Mesendoderm (in vitro differentiated cells): ENCODE results near the gene ARHGEF38.

Experiments
- DNase-seq: peaks from one replicate; pipeline ENCODE4 v3.0.0; 2013
- H2AK5ac ChIP-seq: 2 replicates; pipeline ENCODE4 v1.6.1; 2013; ENCODE audit warnings: low read length, inconsistent platforms
- H2BK120ac ChIP-seq: 2 replicates; pipeline ENCODE4 v1.6.1; 2013; ENCODE audit warnings: low read depth, mild to moderate bottlenecking, low read length, moderate library complexity, mixed read lengths
- H2BK15ac ChIP-seq: replicated peaks from 2 replicates; pipeline ENCODE4 v1.6.1; 2013; ENCODE audit warnings: low read depth, mild to moderate bottlenecking, moderate library complexity
- H2BK5ac ChIP-seq: 2 replicates; pipeline ENCODE4 v1.6.1; 2013; ENCODE audit warnings: low read length, inconsistent platforms
- H3K18ac ChIP-seq: 2 replicates; pipeline ENCODE4 v1.6.1; 2013; ENCODE audit warnings: mild to moderate bottlenecking, low read length, mixed read lengths
- H3K23ac ChIP-seq: one replicate; pipeline ENCODE4 v1.6.1; 2013; ENCODE audit warnings: low read length
- H3K27ac ChIP-seq: 2 replicates; pipeline ENCODE4 v1.5.1; 2013; ENCODE audit warnings: low read depth, mild to moderate bottlenecking, inconsistent platforms, low read length, moderate library complexity
- H3K27me3 ChIP-seq: 2 replicates; pipeline ENCODE4 v1.6.1; 2013; ENCODE audit warnings: low read length, control low read depth, mild to moderate bottlenecking, inconsistent platforms; ENCODE audit not compliant: insufficient read depth, poor library complexity
- H3K36me3 ChIP-seq: 2 replicates; pipeline ENCODE4 v1.6.1; 2013; ENCODE audit warnings: low read length, inconsistent platforms; ENCODE audit not compliant: control insufficient read depth, insufficient read depth
- H3K4ac ChIP-seq: one replicate; pipeline ENCODE4 v1.6.1; 2013; ENCODE audit warnings: low read depth, mild to moderate bottlenecking, low read length, moderate library complexity
- H3K4me1 ChIP-seq: 2 replicates; pipeline ENCODE4 v1.6.1; 2013; ENCODE audit warnings: low read depth, low read length, inconsistent platforms; ENCODE audit not compliant: control insufficient read depth
- H3K4me2 ChIP-seq: 2 replicates; pipeline ENCODE4 v1.6.1; 2013; ENCODE audit warnings: low read length
- H3K4me3 ChIP-seq: 2 replicates; pipeline ENCODE4 v1.5.1; 2013; ENCODE audit warnings: mild to moderate bottlenecking, low read length
- H3K56ac ChIP-seq: one replicate; pipeline ENCODE4 v1.6.1; 2013; ENCODE audit warnings: low read length
- H3K79me1 ChIP-seq: 2 replicates; pipeline ENCODE4 v1.6.1; 2013; ENCODE audit warnings: low read length, inconsistent platforms
- H3K79me2 ChIP-seq: 2 replicates; pipeline ENCODE4 v1.6.1; 2013; ENCODE audit warnings: mild to moderate bottlenecking, low read length; ENCODE audit not compliant: control insufficient read depth, insufficient read depth
- H3K9ac ChIP-seq: 2 replicates; pipeline ENCODE4 v1.6.1; 2013; ENCODE audit warnings: low read length, inconsistent platforms
- H4K5ac ChIP-seq: one replicate; pipeline ENCODE4 v1.6.1; 2013; ENCODE audit warnings: low read length
- H4K8ac ChIP-seq: one replicate; pipeline ENCODE4 v1.6.1; 2013; ENCODE audit warnings: low read depth, mild to moderate bottlenecking, control low read depth, low read length, moderate library complexity
- WGBS: extraction: QIAGEN DNeasy Blood & Tissue Kit; methylation state at CpG from one replicate; pipeline ENCODE4 v1.1.7; 2013; ENCODE audit warnings: low lambda C conversion rate, missing lambda C conversion rate; ENCODE audit not compliant: insufficient coverage; ENCODE audit errors: extremely low coverage; 5-methylcytosine and 5-hydroxymethylcytosine counted together

Gene ARHGEF38

GRCh38 chr4:105596684-105597083 is 44.3 kb downstream of the ARHGEF38 start:
- H3K56ac ChIP-seq, result no peak overlapping the region
- H3K4me1 ChIP-seq, result no peaks in the 10 kb centered on the region
- H2BK15ac ChIP-seq, result no peak overlapping the region
- no peak overlapping the region for H3K4ac ChIP-seq
- no peaks in the 10 kb centered on the region for H3K27me3 ChIP-seq
- H2BK120ac ChIP-seq, result no peak overlapping the region
- WGBS, result no CpG with 5 or more reads among the region's 6 CpGs
- H4K8ac ChIP-seq, result no peak overlapping the region
- H3K27ac ChIP-seq, result no peak overlapping the region
- H3K4me3 ChIP-seq, result no peak overlapping the region
- H3K23ac ChIP-seq, result no peak overlapping the region
- no peaks in the 10 kb centered on the region for H3K79me1 ChIP-seq
- H3K9ac ChIP-seq, result no peak overlapping the region
- no peak overlapping the region for H3K4me2 ChIP-seq
- no peaks in the 10 kb centered on the region for H3K36me3 ChIP-seq
- no peak overlapping the region for H2AK5ac ChIP-seq
- DNase-seq, result peak; percentile 20
- no peak overlapping the region for H2BK5ac ChIP-seq
- no peaks in the 10 kb centered on the region for H3K79me2 ChIP-seq
- H4K5ac ChIP-seq, result no peak overlapping the region
- H3K18ac ChIP-seq, result no peak overlapping the region

DNA sequence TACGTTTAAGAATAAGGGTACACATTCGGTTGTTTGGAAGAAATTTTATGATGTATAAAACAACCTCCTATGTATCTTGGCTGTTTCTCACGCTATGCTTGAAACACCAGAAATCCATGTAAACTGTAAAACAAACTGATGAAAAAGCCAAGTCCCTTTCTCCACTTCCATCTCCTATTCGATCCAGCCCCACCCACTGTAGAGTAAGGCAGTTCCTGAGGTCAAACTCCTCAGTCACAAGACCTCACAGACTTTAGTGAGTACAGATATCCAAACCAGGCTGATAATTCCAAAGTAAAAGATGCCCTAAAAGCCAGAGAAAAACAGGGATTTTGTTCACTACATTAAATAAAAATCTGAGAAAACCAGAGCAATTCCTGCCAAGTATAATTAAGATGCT is 45.6 kb downstream of the ARHGEF38 start:
- Histone ChIP-seq H3K4ac (no peak overlapping the region), H4K5ac (no peak overlapping the region), H3K23ac (no peak overlapping the region), H3K79me2 (no peaks in the 10 kb centered on the region), H2BK15ac (no peak overlapping the region), H3K9ac (no peak overlapping the region), H2BK5ac (no peak overlapping the region), H2BK120ac (no peak overlapping the region), H3K27ac (no peak overlapping the region), H3K18ac (no peak overlapping the region), H3K4me3 (no peak overlapping the region), H3K4me2 (no peak overlapping the region), H4K8ac (no peak overlapping the region), H3K36me3 (no peaks in the 10 kb centered on the region), H3K79me1 (no peaks in the 10 kb centered on the region), H3K56ac (no peak overlapping the region), H3K27me3 (no peaks in the 10 kb centered on the region), H2AK5ac (no peak overlapping the region), H3K4me1 (no peaks in the 10 kb centered on the region)
- WGBS, result 100% methylated on average over 1 of the region's 4 CpGs
- no peak for DNase-seq

DNA sequence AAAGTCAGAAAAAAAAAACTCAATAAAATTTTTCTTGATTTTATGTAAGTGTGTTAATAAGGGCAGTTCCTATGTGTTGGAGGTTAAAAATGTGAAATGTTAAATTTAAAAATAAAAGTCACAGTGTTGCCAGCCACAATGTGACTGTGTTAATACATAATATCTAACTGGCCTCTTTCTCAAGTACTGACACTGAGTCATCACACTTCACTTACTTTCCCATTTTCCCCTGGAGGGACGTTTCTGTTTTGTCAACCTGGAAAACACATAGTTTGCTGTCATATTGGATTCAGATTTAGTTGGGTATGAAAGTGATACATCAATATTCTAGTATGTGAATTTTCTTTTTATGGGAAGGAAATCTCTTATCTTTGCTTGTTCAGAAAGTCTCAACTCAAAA is 46.4 kb downstream of the ARHGEF38 start:
- no peak overlapping the region for H3K9ac ChIP-seq
- no peak overlapping the region for H3K23ac ChIP-seq
- DNase-seq, result no peak
- no peak overlapping the region for H3K4me3 ChIP-seq
- no peaks in the 10 kb centered on the region for H3K27me3 ChIP-seq
- H3K4ac ChIP-seq, result no peak overlapping the region
- no peak overlapping the region for H3K56ac ChIP-seq
- no peak overlapping the region for H2BK120ac ChIP-seq
- H2BK15ac ChIP-seq, result no peak overlapping the region
- H3K36me3 ChIP-seq, result no peaks in the 10 kb centered on the region
- no peaks in the 10 kb centered on the region for H3K79me1 ChIP-seq
- H3K27ac ChIP-seq, result no peak overlapping the region
- no peak overlapping the region for H2BK5ac ChIP-seq
- H2AK5ac ChIP-seq, result no peak overlapping the region
- no peak overlapping the region for H4K5ac ChIP-seq
- no peak overlapping the region for H4K8ac ChIP-seq
- no peak overlapping the region for H3K18ac ChIP-seq
- H3K79me2 ChIP-seq, result no peaks in the 10 kb centered on the region
- no peak overlapping the region for H3K4me2 ChIP-seq
- no peaks in the 10 kb centered on the region for H3K4me1 ChIP-seq
- WGBS, result no CpG with 5 or more reads among the region's 1 CpG

- no CpG with 5 or more reads among the region's 3 CpGs for WGBS
- Histone ChIP-seq H3K79me2 (no peaks in the 10 kb centered on the region), H2BK15ac (no peak overlapping the region), H3K18ac (no peak overlapping the region), H3K27me3 (no peaks in the 10 kb centered on the region), H3K36me3 (no peaks in the 10 kb centered on the region), H3K4me3 (no peak overlapping the region), H2BK5ac (no peak overlapping the region), H4K8ac (no peak overlapping the region), H3K27ac (no peak overlapping the region), H4K5ac (no peak overlapping the region), H3K56ac (no peak overlapping the region), H2AK5ac (no peak overlapping the region), H3K4me1 (no peaks in the 10 kb centered on the region), H3K9ac (no peak overlapping the region), H3K4ac (no peak overlapping the region), H3K23ac (no peak overlapping the region), H3K4me2 (no peak overlapping the region), H3K79me1 (no peaks in the 10 kb centered on the region), H2BK120ac (no peak overlapping the region)
- DNase-seq, result no peak
Measured at GRCh38 chr4:105599482-105599881, 47.1 kb downstream of the ARHGEF38 start.

DNA sequence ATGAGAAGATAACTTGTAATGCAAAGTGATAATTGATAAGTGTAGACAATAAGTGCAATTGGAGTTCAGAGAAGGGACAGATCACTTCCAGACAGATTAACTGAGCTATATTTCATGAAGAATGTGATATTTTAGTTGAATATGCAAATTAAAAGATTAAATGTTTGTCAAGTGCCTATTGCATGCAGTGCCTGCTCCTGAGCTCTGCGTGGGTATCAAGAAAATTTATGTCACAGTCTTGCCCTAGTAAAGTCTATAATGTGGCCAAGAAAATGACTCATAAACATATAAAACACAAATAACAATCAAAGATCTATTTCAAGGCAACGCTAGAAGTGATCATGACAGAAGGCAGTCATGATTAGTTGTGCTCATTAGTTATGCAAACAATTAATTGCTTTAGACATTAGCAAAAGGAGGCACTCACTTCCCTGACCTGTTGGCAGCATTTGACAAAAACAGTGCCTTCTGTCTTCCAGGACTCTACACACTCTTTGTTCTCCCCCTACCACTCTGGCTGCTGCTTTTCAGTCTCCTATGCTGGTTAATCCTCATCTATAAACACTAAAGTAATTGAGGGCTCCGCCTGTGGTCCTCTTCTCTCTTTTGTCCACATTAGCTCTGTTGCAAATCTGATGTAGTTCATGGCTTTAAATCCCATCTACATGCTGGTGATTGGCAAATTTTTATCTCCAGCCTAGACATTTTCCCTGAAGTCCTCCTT is 47.7 kb downstream of the ARHGEF38 start:
- no peak overlapping the region for H4K8ac ChIP-seq
- H3K27ac ChIP-seq, result no peak overlapping the region
- no peak overlapping the region for H2BK5ac ChIP-seq
- no CpG with 5 or more reads among the region's 3 CpGs for WGBS
- no peak overlapping the region for H2BK120ac ChIP-seq
- no peak overlapping the region for H4K5ac ChIP-seq
- H3K4me3 ChIP-seq, result no peak overlapping the region
- no peak for DNase-seq
- no peak overlapping the region for H3K23ac ChIP-seq
- H3K4ac ChIP-seq, result no peak overlapping the region
- H3K56ac ChIP-seq, result no peak overlapping the region
- no peaks in the 10 kb centered on the region for H3K79me1 ChIP-seq
- no peak overlapping the region for H3K4me2 ChIP-seq
- H3K27me3 ChIP-seq, result no peaks in the 10 kb centered on the region
- H3K36me3 ChIP-seq, result no peaks in the 10 kb centered on the region
- no peak overlapping the region for H2AK5ac ChIP-seq
- H3K79me2 ChIP-seq, result no peaks in the 10 kb centered on the region
- no peak overlapping the region for H3K18ac ChIP-seq
- H3K9ac ChIP-seq, result no peak overlapping the region
- no peak overlapping the region for H2BK15ac ChIP-seq
- H3K4me1 ChIP-seq, result no peaks in the 10 kb centered on the region

DNA sequence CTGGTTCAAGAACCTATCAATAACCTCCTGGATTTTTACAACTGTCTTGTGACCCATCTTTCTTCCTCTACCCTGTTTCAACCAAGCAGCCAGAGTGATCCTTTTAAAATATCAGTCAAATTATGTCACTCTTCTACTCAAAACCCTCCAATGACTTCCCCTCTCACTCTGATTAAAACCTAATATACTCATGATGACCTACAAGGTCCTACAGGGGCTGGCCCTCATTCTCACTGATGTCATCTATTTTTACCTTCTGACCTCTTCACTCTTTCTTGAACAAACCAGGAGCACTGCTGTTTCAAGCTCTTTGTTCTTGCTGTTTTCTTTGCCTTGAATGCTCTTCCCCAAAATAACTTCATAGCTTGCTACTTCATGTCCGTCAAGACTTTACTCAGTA is 48.5 kb downstream of the ARHGEF38 start:
- H3K9ac ChIP-seq, result no peak overlapping the region

More for the DNA sequence above, 48.5 kb downstream of the ARHGEF38 start:
- DNase-seq, result no peak
- no CpG with 5 or more reads among the region's 1 CpG for WGBS
- Histone ChIP-seq H4K5ac (no peak overlapping the region), H3K27me3 (no peaks in the 10 kb centered on the region), H3K79me1 (no peaks in the 10 kb centered on the region), H3K4me1 (peaks cover 3% of the 10 kb centered on the region), H3K36me3 (no peaks in the 10 kb centered on the region), H2BK15ac (peak overlapping the region; percentile 6), H2AK5ac (no peak overlapping the region), H3K4ac (no peak overlapping the region), H3K18ac (no peak overlapping the region), H2BK120ac (no peak overlapping the region), H3K4me2 (no peak overlapping the region), H2BK5ac (no peak overlapping the region), H4K8ac (no peak overlapping the region), H3K23ac (no peak overlapping the region), H3K56ac (no peak overlapping the region), H3K27ac (no peak overlapping the region), H3K4me3 (no peak overlapping the region), H3K79me2 (no peaks in the 10 kb centered on the region)
